Endothelial cell of umbilical vein (primary cell): ENCODE measurements around the gene MARK3. TPM values are rescaled to one million over a fixed set of nuclear protein-coding genes. Genes with fewer than 3 reads are reported as not detected.

Source experiments
- BruUV-seq: library from RNA; stranded (reverse); fragments of 400-500 nt; replicated peaks from 2 replicates; lab custom pipeline; 2021; lab: Mats Ljungman, UMichigan
- CTCF ChIA-PET: fragments of 300-600, 350-600 bp; sonication (Branson Sonifier 250); formaldehyde crosslinking; loops from one replicate; lab custom pipeline; 2021; ENCODE audit warnings: antibody characterized with exemption, inconsistent platforms; lab: Charles Lee
- POLR2A ChIA-PET: fragments of 300-600, 350-600 bp; sonication (Branson Sonifier 250); formaldehyde crosslinking; loops from one replicate; lab custom pipeline; 2021; ENCODE audit warnings: antibody characterized with exemption, inconsistent platforms; lab: Charles Lee
- DNase-seq: peaks from one replicate; pipeline ENCODE4 v3.0.0-alpha.2; 2011; ENCODE audit warnings: low read depth, low spot score
- FAIRE-seq: peaks from 2 replicates; lab custom pipeline; 2011; peaks lifted over from hg19 to GRCh38; lab: Jason Lieb, UNC
- H2AFZ ChIP-seq: 2 replicates; pipeline ENCODE4 v1.6.0; 2012; ENCODE audit warnings: low read depth, low read length, control low read depth, inconsistent platforms
- H3K27ac ChIP-seq: 2 replicates; pipeline ENCODE4 v1.5.1; 2011; ENCODE audit warnings: low read depth, mild to moderate bottlenecking, control low read depth, low read length, moderate library complexity; ENCODE audit not compliant: insufficient read depth
- H3K27me3 ChIP-seq, 2 experiments: 2 replicates each; pipeline versions ENCODE4 v1.6.0 to v1.6.1; 2011; ENCODE audit warnings: low read length in 2 of 2, mixed read lengths in 1 of 2; ENCODE audit not compliant: control insufficient read depth in 2 of 2, insufficient read depth in 2 of 2
- H3K36me3 ChIP-seq, 2 experiments: 2 replicates in 1 of 2; 3 replicates in 1 of 2; pipeline ENCODE4 v1.5.1; 2011; ENCODE audit warnings: low read length in 2 of 2, mild to moderate bottlenecking in 1 of 2, moderate library complexity in 1 of 2; ENCODE audit not compliant: control insufficient read depth in 2 of 2, insufficient read depth in 2 of 2; ENCODE audit errors: extremely low read depth in 1 of 2
- H3K4me1 ChIP-seq: 3 replicates; pipeline ENCODE4 v1.5.1; 2011; ENCODE audit warnings: mild to moderate bottlenecking, low read length; ENCODE audit not compliant: control insufficient read depth, insufficient read depth; ENCODE audit errors: extremely low read depth
- H3K4me2 ChIP-seq: 2 replicates; pipeline ENCODE4 v1.6.1; 2011; ENCODE audit warnings: low read length, control low read depth, mixed read lengths; ENCODE audit not compliant: insufficient read depth
- H3K4me3 ChIP-seq, 3 experiments: fragments of 200-600 bp in 1 of 3; sonication (generic), shearing (Covaris generic) in 1 of 3; replicated peaks in 1 of 3; 2 replicates each; pipeline ENCODE4 v1.5.1; 2011 to 2016; ENCODE audit warnings: control low read depth in 3 of 3, low read length in 3 of 3, mild to moderate bottlenecking in 2 of 3, inconsistent platforms in 1 of 3, low read depth in 1 of 3, moderate library complexity in 1 of 3; ENCODE audit not compliant: insufficient read depth in 1 of 3
- H3K79me2 ChIP-seq: 2 replicates; pipeline ENCODE4 v1.6.0; 2012; ENCODE audit warnings: low read length, inconsistent platforms; ENCODE audit not compliant: control insufficient read depth, insufficient read depth
- H3K9ac ChIP-seq: replicated peaks from 2 replicates; pipeline ENCODE3; 2011; ENCODE audit warnings: low read length, control low read depth; ENCODE audit not compliant: insufficient read depth; ENCODE audit errors: extremely low read depth
- H3K9me1 ChIP-seq: replicated peaks from 3 replicates; pipeline ENCODE4 v1.6.0; 2011; ENCODE audit warnings: mild to moderate bottlenecking, low read length; ENCODE audit not compliant: control insufficient read depth, insufficient read depth; ENCODE audit errors: extremely low read depth
- H3K9me3 ChIP-seq: replicated peaks from 2 replicates; pipeline ENCODE4 v1.5.1; 2012; ENCODE audit warnings: low read length, inconsistent platforms; ENCODE audit not compliant: control insufficient read depth, insufficient read depth
- H4K20me1 ChIP-seq: replicated peaks from 2 replicates; pipeline ENCODE3; 2011; ENCODE audit warnings: mild to moderate bottlenecking, low read length; ENCODE audit not compliant: control insufficient read depth, insufficient read depth; ENCODE audit errors: extremely low read depth
- EZH2 ChIP-seq: IDR thresholded peaks from 2 replicates; pipeline ENCODE4 v1.6.1; 2012; ENCODE audit warnings: borderline replicate concordance, low read depth, mild to moderate bottlenecking, moderate library complexity, low read length, inconsistent platforms; ENCODE audit not compliant: severe bottlenecking
- FOS ChIP-seq: IDR thresholded peaks from 2 replicates; pipeline ENCODE4 v1.6.1; 2011; ENCODE audit warnings: mild to moderate bottlenecking, low read length, moderate library complexity, borderline replicate concordance; ENCODE audit not compliant: insufficient read depth
- GATA2 ChIP-seq: IDR thresholded peaks from 2 replicates; pipeline ENCODE4 v1.7.0; 2011; ENCODE audit warnings: low read depth, mild to moderate bottlenecking, moderate library complexity, mixed read lengths, low read length; ENCODE audit not compliant: insufficient read length, insufficient read depth
- JUN ChIP-seq: IDR thresholded peaks from 2 replicates; pipeline ENCODE4 v1.6.1; 2011; ENCODE audit warnings: borderline replicate concordance, low read depth; ENCODE audit not compliant: insufficient read length, insufficient read depth
- MYC ChIP-seq: IDR thresholded peaks from one replicate; pipeline ENCODE4 v1.6.1; 2011; ENCODE audit warnings: mild to moderate bottlenecking, low read depth, low read length
- POLR2A ChIP-seq: IDR thresholded peaks from 2 replicates; pipeline ENCODE4 v1.6.1; 2012; ENCODE audit warnings: low read depth, mild to moderate bottlenecking, control low read depth, low read length
- POLR2AphosphoS5 ChIP-seq: IDR thresholded peaks from 2 replicates; pipeline ENCODE4 v1.6.1; 2012; ENCODE audit warnings: low read depth, mild to moderate bottlenecking, control low read depth, low read length, moderate library complexity; ENCODE audit not compliant: insufficient read depth
- dilution Hi-C: fragments of 300-500 bp; cut with MboI; formaldehyde crosslinking; loops from one replicate; pipeline ENCODE4 v1.15.0; 2019; ENCODE audit warnings: low sequenced_read_pairs; ENCODE audit not compliant: extremely low pct_ligation_motif_present
- intact Hi-C: fragments of 100-400 bp; cut with micrococcal nuclease; formaldehyde crosslinking; loops from one replicate; pipeline ENCODE4 v1.10.0; 2022
- polyA plus RNA-seq, 4 experiments: library from polyadenylated mRNA; depleted of rRNA in 3 of 4; stranded (reverse) in 3 of 4; unstranded in 1 of 4; fragments of >200 nt; gene quantifications; 2 replicates each; pipeline versions ENCODE4 v1.2.1 to v1.2.3, GENCODE V29; 2011 to 2012; ENCODE audit warnings: missing spikeins in 1 of 4
- total RNA-seq: library from RNA; stranded (reverse); gene quantifications from 2 replicates; pipeline ENCODE4 v1.2.3, GENCODE V29; 2021
- TF ChIP-seq, protein P1 (sequence below): IDR thresholded peaks from 2 replicates; pipeline ENCODE4 v1.6.1; 2011; ENCODE audit not compliant: insufficient read depth, insufficient read length
- TF ChIP-seq, protein P2 (sequence below), 2 donors: IDR thresholded peaks; 1 replicate in 1 of 2; 2 replicates in 1 of 2; pipeline ENCODE4 v1.5.1; 2011; ENCODE audit warnings: low read length in 2 of 2, mild to moderate bottlenecking in 2 of 2, moderate library complexity in 2 of 2, control low read depth in 1 of 2, inconsistent platforms in 1 of 2, low read depth in 1 of 2; ENCODE audit not compliant: insufficient read depth in 1 of 2; ENCODE audit errors: extremely low read depth in 1 of 2

Gene MARK3
- total and polyA plus RNA-seq, 2 donors (not counting 3 experiments of a cell fraction or from before 2014, with no cell fraction given) = 46.6 to 96.1 TPM

DNA sequence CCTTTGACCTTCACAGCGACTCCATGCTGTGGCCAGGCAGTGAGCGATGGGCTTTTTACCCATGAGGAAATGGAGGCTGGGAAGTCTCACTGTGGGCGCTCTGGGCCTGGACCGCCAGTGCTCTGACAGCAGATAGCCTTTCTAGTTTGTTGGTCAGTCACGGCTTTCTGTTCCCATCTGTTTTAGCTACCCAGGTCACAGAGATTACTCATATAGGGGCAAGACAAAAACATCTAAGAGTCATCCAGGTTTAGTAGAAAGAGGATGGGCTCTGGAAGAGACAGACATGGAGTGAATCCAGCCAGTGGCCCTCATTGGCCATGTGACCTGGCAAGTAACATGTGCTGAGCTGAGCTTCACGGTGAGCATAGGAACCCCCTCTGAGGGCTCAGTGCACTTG is 68.6 kb downstream of the MARK3 start:
- Histone ChIP-seq H3K79me2 (peaks cover 37% of the 10 kb centered on the region), H3K27me3 (no peaks in the 10 kb centered on the region), H3K4me1 (peaks cover 19% of the 10 kb centered on the region), H3K27ac (no peak overlapping the region), H3K36me3 (peaks cover 2 to 5% of the 10 kb centered on the region in 2 experiments), H3K4me2 (no peak overlapping the region), H2AFZ (no peak overlapping the region), H4K20me1 (no peaks in the 10 kb centered on the region), H3K9me3 (no peaks in the 10 kb centered on the region), H3K9ac (no peak overlapping the region), H3K4me3 (no peak overlapping the region), H3K9me1 (no peaks in the 10 kb centered on the region)
- CTCF ChIA-PET = interaction anchor here (1.4 kb wide), 1 partner anchor 8 kb away, joined by 4 read pairs; no protein-coding TSS in a partner anchor
- dilution Hi-C loops = no loop called here
- intact Hi-C loops = no loop called here
- POLR2A ChIA-PET = no interaction called here
- no peak for FAIRE-seq
- no TSS peak for BruUV-seq
- DNase-seq = no peak
- TF ChIP-seq POLR2A = no peak
- TF ChIP-seq JUN = no peak
- no peak for TF ChIP-seq MYC
- TF ChIP-seq GATA2 = no peak
- TF ChIP-seq, protein P1, sequence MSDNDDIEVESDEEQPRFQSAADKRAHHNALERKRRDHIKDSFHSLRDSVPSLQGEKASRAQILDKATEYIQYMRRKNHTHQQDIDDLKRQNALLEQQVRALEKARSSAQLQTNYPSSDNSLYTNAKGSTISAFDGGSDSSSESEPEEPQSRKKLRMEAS = no peak
- TF ChIP-seq POLR2AphosphoS5 = no peak
- no peak for TF ChIP-seq EZH2
- no peak for TF ChIP-seq FOS
- TF ChIP-seq, protein P2, sequence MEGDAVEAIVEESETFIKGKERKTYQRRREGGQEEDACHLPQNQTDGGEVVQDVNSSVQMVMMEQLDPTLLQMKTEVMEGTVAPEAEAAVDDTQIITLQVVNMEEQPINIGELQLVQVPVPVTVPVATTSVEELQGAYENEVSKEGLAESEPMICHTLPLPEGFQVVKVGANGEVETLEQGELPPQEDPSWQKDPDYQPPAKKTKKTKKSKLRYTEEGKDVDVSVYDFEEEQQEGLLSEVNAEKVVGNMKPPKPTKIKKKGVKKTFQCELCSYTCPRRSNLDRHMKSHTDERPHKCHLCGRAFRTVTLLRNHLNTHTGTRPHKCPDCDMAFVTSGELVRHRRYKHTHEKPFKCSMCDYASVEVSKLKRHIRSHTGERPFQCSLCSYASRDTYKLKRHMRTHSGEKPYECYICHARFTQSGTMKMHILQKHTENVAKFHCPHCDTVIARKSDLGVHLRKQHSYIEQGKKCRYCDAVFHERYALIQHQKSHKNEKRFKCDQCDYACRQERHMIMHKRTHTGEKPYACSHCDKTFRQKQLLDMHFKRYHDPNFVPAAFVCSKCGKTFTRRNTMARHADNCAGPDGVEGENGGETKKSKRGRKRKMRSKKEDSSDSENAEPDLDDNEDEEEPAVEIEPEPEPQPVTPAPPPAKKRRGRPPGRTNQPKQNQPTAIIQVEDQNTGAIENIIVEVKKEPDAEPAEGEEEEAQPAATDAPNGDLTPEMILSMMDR (IDR thresholded peaks at IDR 0.05; ENCODE audit: extremely low read depth in 1 of 2, insufficient read depth in 1 of 2, low read depth in 1 of 2, low read length in 2 of 2) = no peak
